Right atrium auricular region (tissue), 2 donors: ENCODE results near the gene ARHGEF11. TPM values are rescaled to one million over a fixed set of nuclear protein-coding genes. Genes with fewer than 3 reads are reported as not detected.

Experiments used
- DNase-seq: peaks from one replicate; pipeline ENCODE4 v3.0.0-alpha.2; 2019; ENCODE audit warnings: low spot score
- H3K27ac ChIP-seq, 2 donors: fragments of 200-600 bp; sonication (generic); 1 replicate in 1 of 2; 2 replicates in 1 of 2; pipeline ENCODE4 v1.5.1; 2016 to 2019
- H3K27me3 ChIP-seq, 2 donors: fragments of 200-600 bp; sonication (generic); one replicate each; pipeline versions ENCODE4 v1.5.1 to v1.6.0; 2017 to 2019
- H3K36me3 ChIP-seq: fragments of 200-600 bp; sonication (generic); one replicate; pipeline ENCODE4 v1.5.1; 2016
- H3K4me1 ChIP-seq, 2 donors: fragments of 200-600 bp; sonication (generic); one replicate each; pipeline versions ENCODE4 v1.5.1 to v1.6.0; 2017 to 2019
- H3K4me3 ChIP-seq, 2 donors: fragments of 200-600 bp; sonication (generic); 1 replicate in 1 of 2; 2 replicates in 1 of 2; pipeline ENCODE4 v1.5.1; 2017 to 2019; ENCODE audit warnings: mild to moderate bottlenecking in 1 of 2, moderate library complexity in 1 of 2
- H3K9me3 ChIP-seq, 2 donors: fragments of 200-600 bp; sonication (generic); one replicate each; pipeline ENCODE4 v1.5.1; 2019
- total RNA-seq, 2 donors: library from RNA; depleted of rRNA; stranded (reverse); fragments of >200 nt; gene quantifications; one replicate each; pipeline ENCODE4 v1.1.0, GENCODE V29; 2016
- TF ChIP-seq, protein P1 (sequence below), 2 donors: fragments of 200-600 bp; sonication (generic); IDR thresholded peaks; one replicate each; pipeline ENCODE4 v1.5.1; 2019; ENCODE audit warnings: antibody characterized with exemption in 2 of 2

Gene ARHGEF11
- total RNA-seq, 2 donors from 2014 or later, result 26.6 to 33.5 TPM

GRCh38 chr1:157043685-157044084 lies 1.9 kb downstream of the ARHGEF11 start:
- Histone ChIP-seq H3K9me3 (no peaks in the 10 kb centered on the region), H3K27ac (no peak overlapping the region), H3K4me1 (peaks cover 0 to 50% of the 10 kb centered on the region in 2 donors), H3K4me3 (peak overlapping the region; percentile 15 to 62), H3K27me3 (no peaks in the 10 kb centered on the region), H3K36me3 (no peaks in the 10 kb centered on the region)
- no peak for DNase-seq
- TF ChIP-seq, protein P1, sequence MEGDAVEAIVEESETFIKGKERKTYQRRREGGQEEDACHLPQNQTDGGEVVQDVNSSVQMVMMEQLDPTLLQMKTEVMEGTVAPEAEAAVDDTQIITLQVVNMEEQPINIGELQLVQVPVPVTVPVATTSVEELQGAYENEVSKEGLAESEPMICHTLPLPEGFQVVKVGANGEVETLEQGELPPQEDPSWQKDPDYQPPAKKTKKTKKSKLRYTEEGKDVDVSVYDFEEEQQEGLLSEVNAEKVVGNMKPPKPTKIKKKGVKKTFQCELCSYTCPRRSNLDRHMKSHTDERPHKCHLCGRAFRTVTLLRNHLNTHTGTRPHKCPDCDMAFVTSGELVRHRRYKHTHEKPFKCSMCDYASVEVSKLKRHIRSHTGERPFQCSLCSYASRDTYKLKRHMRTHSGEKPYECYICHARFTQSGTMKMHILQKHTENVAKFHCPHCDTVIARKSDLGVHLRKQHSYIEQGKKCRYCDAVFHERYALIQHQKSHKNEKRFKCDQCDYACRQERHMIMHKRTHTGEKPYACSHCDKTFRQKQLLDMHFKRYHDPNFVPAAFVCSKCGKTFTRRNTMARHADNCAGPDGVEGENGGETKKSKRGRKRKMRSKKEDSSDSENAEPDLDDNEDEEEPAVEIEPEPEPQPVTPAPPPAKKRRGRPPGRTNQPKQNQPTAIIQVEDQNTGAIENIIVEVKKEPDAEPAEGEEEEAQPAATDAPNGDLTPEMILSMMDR (IDR thresholded peaks at IDR 0.05), result no peak

GRCh38 chr1:157042846-157043245 lies 2.7 kb downstream of the ARHGEF11 start:
- peaks cover 0 to 53% of the 10 kb centered on the region in 2 donors for H3K4me1 ChIP-seq
- no peaks in the 10 kb centered on the region for H3K27me3 ChIP-seq

DNA sequence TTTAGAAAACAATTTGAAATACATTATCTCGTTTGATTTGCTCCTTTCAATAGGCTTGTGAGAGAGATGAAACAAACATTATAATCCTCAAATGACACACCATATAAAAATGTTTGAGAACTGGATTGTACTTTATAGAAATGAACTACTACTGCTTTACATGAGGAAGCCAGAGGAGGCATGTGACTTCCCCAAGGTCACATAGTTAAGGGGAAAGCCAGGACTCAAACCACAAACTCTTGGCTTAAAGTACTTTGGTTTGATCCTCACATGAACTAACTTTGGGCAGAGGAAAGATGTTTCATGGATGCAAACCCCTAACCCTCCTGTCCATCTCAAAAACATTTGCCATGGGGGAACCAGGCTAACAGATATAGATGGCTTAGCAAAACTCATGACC lies 4.7 kb downstream of the ARHGEF11 start:
- TF ChIP-seq, protein P1 (IDR thresholded peaks at IDR 0.05), result no peak
- H3K27me3 ChIP-seq, result no peaks in the 10 kb centered on the region
- no peaks in the 10 kb centered on the region for H3K9me3 ChIP-seq
- no peak overlapping the region for H3K27ac ChIP-seq
- H3K36me3 ChIP-seq, result no peaks in the 10 kb centered on the region
- H3K4me1 ChIP-seq, result peaks cover 0 to 47% of the 10 kb centered on the region in 2 donors
- no peak for DNase-seq
- no peak overlapping the region for H3K4me3 ChIP-seq

More at GRCh38 chr1:157042846-157043245, 2.7 kb downstream of the ARHGEF11 start:
- Histone ChIP-seq H3K36me3 (no peaks in the 10 kb centered on the region), H3K9me3 (no peaks in the 10 kb centered on the region), H3K4me3 (peak overlapping the region in 1 of 2 donors; percentile 62), H3K27ac (no peak overlapping the region)
- TF ChIP-seq, protein P1 (IDR thresholded peaks at IDR 0.05), result no peak
- DNase-seq, result no peak

DNA sequence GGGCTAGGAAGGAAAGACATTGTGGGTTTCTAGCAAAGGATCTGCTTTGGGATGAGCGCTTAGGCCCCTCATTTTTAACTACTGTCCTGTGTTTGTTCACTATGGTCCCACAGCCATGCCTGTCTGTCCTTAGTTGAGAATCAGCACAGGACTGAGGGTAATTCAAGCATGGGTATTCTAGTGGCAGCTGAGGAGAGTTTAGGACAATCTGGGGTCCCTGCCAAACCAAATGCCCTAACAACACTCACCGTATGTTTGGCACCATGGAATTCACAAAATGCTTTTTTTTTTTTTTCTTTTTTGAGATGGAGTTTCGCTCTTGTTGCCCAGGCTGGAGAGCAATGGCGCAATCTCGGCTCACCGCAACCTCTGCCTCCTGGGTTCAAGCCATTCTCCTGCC lies 10.4 kb downstream of the ARHGEF11 start:
- DNase-seq, result no peak
- Histone ChIP-seq H3K9me3 (no peaks in the 10 kb centered on the region), H3K27me3 (no peaks in the 10 kb centered on the region), H3K27ac (no peak overlapping the region), H3K4me3 (no peak overlapping the region), H3K36me3 (no peaks in the 10 kb centered on the region), H3K4me1 (peaks cover 0 to 32% of the 10 kb centered on the region in 2 donors)
- TF ChIP-seq, protein P1 (IDR thresholded peaks at IDR 0.05), result no peak

GRCh38 chr1:157034137-157034800 lies 11.3 kb downstream of the ARHGEF11 start:
- Histone ChIP-seq H3K4me1 (peaks cover 0 to 27% of the 10 kb centered on the region in 2 donors), H3K4me3 (no peak overlapping the region), H3K9me3 (no peaks in the 10 kb centered on the region), H3K27ac (no peak overlapping the region), H3K36me3 (no peaks in the 10 kb centered on the region), H3K27me3 (no peaks in the 10 kb centered on the region)
- TF ChIP-seq, protein P1 (IDR thresholded peaks at IDR 0.05), result no peak
- no peak for DNase-seq
